Fibroblast of villous mesenchyme (primary cell): ENCODE measurements around the gene ZEB2. TPM values are rescaled to one million over a fixed set of nuclear protein-coding genes. Genes with fewer than 3 reads are reported as not detected.

Experiments used
- DNase-seq: peaks from one replicate; pipeline ENCODE4 v3.0.0-alpha.2; 2010; ENCODE audit warnings: low read depth
- H3K4me3 ChIP-seq: 2 replicates; pipeline ENCODE4 v1.5.1; 2011; ENCODE audit warnings: low read depth, mild to moderate bottlenecking, low read length
- CTCF ChIP-seq: IDR thresholded peaks from 2 replicates; pipeline ENCODE4 v1.5.1; 2012; ENCODE audit warnings: low read depth, mild to moderate bottlenecking, low read length; ENCODE audit not compliant: insufficient read depth
- total RNA-seq: library from RNA; depleted of rRNA; stranded (reverse); fragments of >200 nt; gene quantifications from 2 replicates; pipeline ENCODE4 v1.2.3, GENCODE V29; 2012

ZEB2 gene
- total RNA-seq, 1 donor = 50.1 TPM

- H3K4me3 ChIP-seq = no peak overlapping the region
- DNase-seq = no peak
- no peak for TF ChIP-seq CTCF
These were observed 63.9 kb downstream of the ZEB2 start for GRCh38 chr2:144455987-144456386.

- no peak for DNase-seq
- H3K4me3 ChIP-seq = no peak overlapping the region
- no peak for TF ChIP-seq CTCF
These were observed 65.2 kb downstream of the ZEB2 start for GRCh38 chr2:144454466-144455287.

- no peak for TF ChIP-seq CTCF
- H3K4me3 ChIP-seq = no peak overlapping the region
- DNase-seq = no peak
These were observed 66.3 kb downstream of the ZEB2 start for GRCh38 chr2:144453486-144454158.

- no peak for TF ChIP-seq CTCF
- peak; percentile 80 for DNase-seq
- peak overlapping the region; percentile 40 for H3K4me3 ChIP-seq
These were observed 67.0 kb downstream of the ZEB2 start for GRCh38 chr2:144452989-144453336.

- TF ChIP-seq CTCF = peak; percentile 24
- peak; percentile 73 for DNase-seq
- H3K4me3 ChIP-seq = peak overlapping the region; percentile 40
These were observed 67.5 kb downstream of the ZEB2 start for GRCh38 chr2:144452169-144452988.

GRCh38 chr2:144451443-144451842 is 68.5 kb downstream of the ZEB2 start:
- no peak overlapping the region for H3K4me3 ChIP-seq
- no peak for TF ChIP-seq CTCF
- no peak for DNase-seq
